ENCODE measurements around the gene C1orf74.

Gene C1orf74

DNA sequence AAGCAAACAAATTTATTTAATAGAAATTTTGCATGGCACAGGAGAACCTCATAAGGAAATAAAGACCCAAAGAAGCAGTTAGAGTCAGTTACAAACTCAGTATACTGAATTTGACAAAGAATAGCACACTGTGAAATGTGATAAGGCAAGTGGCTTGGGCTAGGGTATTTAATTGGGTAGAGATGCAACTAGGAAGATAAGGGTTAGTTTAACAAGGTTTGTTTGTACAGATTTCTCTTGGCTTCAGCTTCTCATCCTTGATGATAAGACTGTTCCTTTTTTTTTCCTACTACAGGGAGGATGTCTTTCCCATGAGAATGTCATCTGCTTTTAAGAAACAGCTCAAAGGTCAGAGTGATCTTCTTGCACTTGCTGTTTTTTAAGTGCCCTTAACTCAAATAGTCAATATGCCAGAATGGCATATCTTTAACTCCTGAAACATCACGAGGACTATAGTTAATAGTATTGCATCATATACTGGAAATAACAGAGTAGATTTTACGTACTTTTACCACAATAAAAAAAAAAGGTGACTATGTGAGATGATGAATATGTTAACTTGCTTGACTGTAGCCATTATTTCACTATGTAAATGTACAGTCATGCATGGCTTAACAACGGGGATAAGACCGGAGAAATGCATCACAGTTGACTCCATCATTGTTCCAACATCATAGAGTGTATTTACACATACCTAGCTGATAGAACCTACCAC lies 37.8 kb downstream of the C1orf74 start:
- no peak for DNase-seq (ENCODE audit: low read depth)

DNA sequence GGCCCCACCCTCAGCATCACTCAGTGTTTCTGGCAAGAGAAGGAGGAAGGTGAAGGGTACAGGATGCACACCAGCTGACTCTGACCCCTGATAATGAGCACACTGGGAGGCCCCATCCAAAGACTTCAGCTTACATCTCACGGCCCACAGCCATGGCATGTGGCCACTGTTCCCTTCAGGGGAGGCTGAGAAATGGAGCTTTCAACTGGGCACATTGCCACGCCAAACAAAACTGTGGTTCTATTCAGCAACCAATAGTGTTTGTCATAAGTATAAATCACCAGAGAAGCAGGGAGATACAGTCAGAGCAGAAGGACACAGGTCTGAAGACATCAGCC lies 41.2 kb downstream of the C1orf74 start:
- peak; percentile 38 for DNase-seq (ENCODE audit: low read depth)

GRCh38 chr1:209742409-209743144 lies 41.8 kb downstream of the C1orf74 start:
- DNase-seq (ENCODE audit: low read depth) = peak; percentile 58

DNA sequence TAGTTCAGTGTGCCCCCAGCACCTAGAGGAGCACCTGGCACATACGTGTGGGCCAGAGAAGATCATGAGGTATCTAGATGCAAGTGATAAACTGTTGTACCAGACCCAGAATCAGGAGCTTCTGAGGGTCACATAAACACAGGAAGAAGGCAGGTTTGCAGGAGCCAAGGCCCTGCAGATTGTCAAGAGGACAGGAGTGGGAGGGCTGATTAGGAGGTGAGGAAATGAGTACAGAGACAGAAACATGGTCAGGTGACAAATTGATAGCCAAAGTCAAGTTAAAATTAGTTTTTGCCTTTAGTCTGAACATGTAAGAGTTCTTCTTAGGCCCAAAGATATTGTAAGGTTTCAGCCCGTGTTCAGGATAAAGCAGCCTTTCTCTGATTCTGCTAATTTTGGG lies 42.5 kb downstream of the C1orf74 start:
- no peak for DNase-seq (ENCODE audit: low read depth)

- no peak for DNase-seq (ENCODE audit: low read depth)
Measured at GRCh38 chr1:209741193-209741592, 43.2 kb downstream of the C1orf74 start.

GRCh38 chr1:209738270-209738669 lies 46.1 kb downstream of the C1orf74 start:
- no peak for DNase-seq (ENCODE audit: low read depth)

DNA sequence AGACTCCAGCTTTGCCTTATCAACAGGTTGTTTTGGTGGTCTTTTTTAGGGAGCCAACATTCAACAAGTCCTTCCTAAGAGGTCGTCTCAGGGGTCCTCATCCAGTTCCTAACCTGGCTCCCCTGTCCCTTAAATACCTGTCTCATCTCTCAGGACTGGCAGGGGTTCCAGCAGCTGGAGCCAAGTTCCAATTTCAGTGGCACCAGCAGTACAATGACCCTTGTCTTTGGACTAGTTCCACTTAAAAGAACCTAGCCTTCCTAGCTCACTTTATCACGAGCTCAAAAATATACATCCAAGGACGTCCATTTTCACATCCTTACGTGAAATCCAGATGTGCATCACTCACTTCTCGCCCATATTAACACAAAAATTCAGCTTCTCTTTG lies 47.2 kb downstream of the C1orf74 start:
- no peak for DNase-seq (ENCODE audit: low read depth)

- no peak for DNase-seq (ENCODE audit: low read depth)
Measured at GRCh38 chr1:209736490-209737117, 47.8 kb downstream of the C1orf74 start.

DNA sequence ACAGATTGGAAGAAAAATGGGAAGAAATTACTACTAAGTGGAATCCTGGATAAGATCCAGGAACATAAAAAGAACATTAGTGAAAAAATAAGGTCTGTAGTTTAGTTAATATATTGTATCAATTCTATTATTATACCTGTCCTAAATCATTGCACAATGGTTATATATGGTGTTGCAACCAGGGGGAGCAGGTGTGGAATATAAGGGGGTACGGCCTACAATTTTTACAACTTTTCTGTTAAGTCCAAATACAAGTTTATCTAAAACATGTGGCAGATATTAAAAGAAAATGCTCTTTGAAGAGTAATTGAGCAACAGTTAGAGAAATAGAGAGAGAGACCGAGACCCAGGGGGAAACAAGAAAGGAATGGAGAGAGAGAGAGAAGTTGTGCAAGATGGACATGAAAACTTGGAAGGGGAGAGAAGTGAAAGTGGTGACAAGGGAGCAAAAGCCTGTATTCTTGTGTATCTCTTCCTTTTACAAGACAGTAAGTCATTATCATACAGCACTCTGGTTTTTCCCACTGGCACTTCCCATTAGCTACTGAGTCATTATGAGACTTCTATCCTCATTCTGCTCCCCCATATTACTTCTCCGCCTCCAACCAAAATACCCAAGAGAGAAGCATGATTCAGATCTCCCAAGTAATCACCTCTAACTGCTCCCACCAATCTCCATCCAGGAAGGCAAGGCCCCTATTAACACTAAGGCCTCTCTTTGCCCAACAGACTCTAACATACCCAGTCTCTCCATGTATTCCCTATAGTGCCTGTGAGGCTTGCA lies 50.8 kb downstream of the C1orf74 start:
- peak; percentile 58 for DNase-seq (ENCODE audit: low read depth)

GRCh38 chr1:209732725-209733124 lies 51.6 kb downstream of the C1orf74 start:
- no peak for DNase-seq (ENCODE audit: low read depth)

- no peak for DNase-seq (ENCODE audit: low read depth)
Measured at GRCh38 chr1:209729436-209729835, 54.9 kb downstream of the C1orf74 start.
